ENCODE results near the gene TMIGD1.

The TMIGD1 gene

GRCh38 chr17:30358055-30358760, 24.4 kb upstream of the TMIGD1 start:
- Histone ChIP-seq H3K4me1 (ENCODE audit: low read length) (0 out of 2 replicates have a peak, but pooled peaks cover 4% of the 10 kb centered on the region), H3K4me3 (ENCODE audit: low read length) (no peak overlapping the region), H3K9ac (ENCODE audit: low read length) (no peak overlapping the region), H3K36me3 (replicated peaks; ENCODE audit: insufficient read depth, low read length) (no peaks in the 10 kb centered on the region), H3K9me3 (replicated peaks; ENCODE audit: insufficient read depth, low read length) (no peaks in the 10 kb centered on the region), H4K20me1 (ENCODE audit: insufficient read depth, low read length) (no peaks in the 10 kb centered on the region), H3K4me2 (ENCODE audit: low read depth, low read length) (no peak overlapping the region), H2AFZ (ENCODE audit: low read length) (no peak overlapping the region), H3K79me2 (ENCODE audit: low read length) (no peaks in the 10 kb centered on the region), H3K27ac (ENCODE audit: low read length) (no peak overlapping the region), H3K9me2 (replicated peaks; ENCODE audit: insufficient read depth, low read length) (no peaks in the 10 kb centered on the region), H3K27me3 (replicated peaks; ENCODE audit: insufficient read depth, low read length) (no peaks in the 10 kb centered on the region), H3F3A (ENCODE audit: insufficient read depth, low read length) (peaks cover 7% of the 10 kb centered on the region; the same call in 1 of the 2 replicates)
- DNase-seq = no peak
- TF ChIP-seq CTCF (IDR thresholded peaks at IDR 0.05; ENCODE audit: low read length) = no peak
- no peak for TF ChIP-seq EZH2phosphoT487 (IDR thresholded peaks at IDR 0.05; ENCODE audit: low read length)

DNA sequence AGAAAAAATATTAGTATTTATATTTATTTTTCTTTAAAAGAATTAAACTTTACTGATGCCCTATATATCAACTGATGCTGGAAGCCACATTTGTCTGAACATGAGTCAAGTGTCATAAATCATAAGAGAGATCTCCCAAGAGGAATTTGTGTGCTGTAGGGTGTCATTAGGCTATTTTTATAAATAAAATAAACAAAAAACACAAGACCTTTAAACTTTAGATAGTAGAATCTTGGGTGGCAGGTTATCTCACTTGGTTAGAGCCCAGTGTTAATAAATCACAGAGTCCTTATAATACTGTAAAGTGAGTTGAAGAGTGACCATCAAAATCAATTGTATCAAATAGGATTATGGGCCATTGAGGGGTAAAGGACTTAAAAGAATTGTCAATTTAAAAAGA, 23.6 kb upstream of the TMIGD1 start:
- no peaks in the 10 kb centered on the region for H4K20me1 ChIP-seq (ENCODE audit: insufficient read depth, low read length)
- no peaks in the 10 kb centered on the region for H3K9me3 ChIP-seq (replicated peaks; ENCODE audit: insufficient read depth, low read length)
- H3K27me3 ChIP-seq (replicated peaks; ENCODE audit: insufficient read depth, low read length) = no peaks in the 10 kb centered on the region
- no peaks in the 10 kb centered on the region for H3K36me3 ChIP-seq (replicated peaks; ENCODE audit: insufficient read depth, low read length)
- DNase-seq = no peak
- no peak overlapping the region for H3K4me3 ChIP-seq (ENCODE audit: low read length)
- no peak overlapping the region for H3K9ac ChIP-seq (ENCODE audit: low read length)
- peaks cover under 1% of the 10 kb centered on the region; the same call in 1 of the 2 replicates for H3F3A ChIP-seq (ENCODE audit: insufficient read depth, low read length)
- no peaks in the 10 kb centered on the region for H3K79me2 ChIP-seq (ENCODE audit: low read length)
- H3K4me2 ChIP-seq (ENCODE audit: low read depth, low read length) = no peak overlapping the region
- H3K9me2 ChIP-seq (replicated peaks; ENCODE audit: insufficient read depth, low read length) = no peaks in the 10 kb centered on the region
- H2AFZ ChIP-seq (ENCODE audit: low read length) = no peak overlapping the region
- H3K4me1 ChIP-seq (ENCODE audit: low read length) = no peaks in the 10 kb centered on the region
- no peak overlapping the region for H3K27ac ChIP-seq (ENCODE audit: low read length)
- TF ChIP-seq EZH2phosphoT487 (IDR thresholded peaks at IDR 0.05; ENCODE audit: low read length) = no peak
- no peak for TF ChIP-seq EZH2 (optimal IDR thresholded peaks at IDR 0.05; ENCODE audit: low read depth, low read length)
- TF ChIP-seq CTCF (IDR thresholded peaks at IDR 0.05; ENCODE audit: low read length) = no peak

GRCh38 chr17:30354701-30355100, 20.8 kb upstream of the TMIGD1 start:
- TF ChIP-seq EZH2phosphoT487 (IDR thresholded peaks at IDR 0.05; ENCODE audit: low read length) = no peak
- TF ChIP-seq CTCF (IDR thresholded peaks at IDR 0.05; ENCODE audit: low read length) = no peak
- TF ChIP-seq EZH2 (optimal IDR thresholded peaks at IDR 0.05; ENCODE audit: low read depth, low read length) = no peak
- H2AFZ ChIP-seq (ENCODE audit: low read length) = no peak overlapping the region

More at GRCh38 chr17:30354701-30355100, 20.8 kb upstream of the TMIGD1 start:
- H4K20me1 ChIP-seq (ENCODE audit: insufficient read depth, low read length) = no peaks in the 10 kb centered on the region
- no peak overlapping the region for H3K9ac ChIP-seq (ENCODE audit: low read length)
- no peaks in the 10 kb centered on the region for H3K27me3 ChIP-seq (replicated peaks; ENCODE audit: insufficient read depth, low read length)
- no peak overlapping the region for H3K27ac ChIP-seq (ENCODE audit: low read length)
- DNase-seq = no peak
- no peaks in the 10 kb centered on the region for H3K9me3 ChIP-seq (replicated peaks; ENCODE audit: insufficient read depth, low read length)
- H3K36me3 ChIP-seq (replicated peaks; ENCODE audit: insufficient read depth, low read length) = no peaks in the 10 kb centered on the region
- H3K4me2 ChIP-seq (ENCODE audit: low read depth, low read length) = no peak overlapping the region
- H3K9me2 ChIP-seq (replicated peaks; ENCODE audit: insufficient read depth, low read length) = no peaks in the 10 kb centered on the region
- H3F3A ChIP-seq (ENCODE audit: insufficient read depth, low read length) = no peaks in the 10 kb centered on the region
- no peak overlapping the region for H3K4me3 ChIP-seq (ENCODE audit: low read length)
- no peaks in the 10 kb centered on the region for H3K4me1 ChIP-seq (ENCODE audit: low read length)
- H3K79me2 ChIP-seq (ENCODE audit: low read length) = no peaks in the 10 kb centered on the region
